NCI-H2196 treated with DMSO at 0.1 percent for 48 hours (cell line): ENCODE measurements around the gene CIPC.

Experiments
- DNase-seq: peaks from one replicate; lab custom pipeline; 2025; ENCODE audit not compliant: unreplicated experiment; lab: John Stamatoyannopoulos, UW

Gene CIPC

DNA sequence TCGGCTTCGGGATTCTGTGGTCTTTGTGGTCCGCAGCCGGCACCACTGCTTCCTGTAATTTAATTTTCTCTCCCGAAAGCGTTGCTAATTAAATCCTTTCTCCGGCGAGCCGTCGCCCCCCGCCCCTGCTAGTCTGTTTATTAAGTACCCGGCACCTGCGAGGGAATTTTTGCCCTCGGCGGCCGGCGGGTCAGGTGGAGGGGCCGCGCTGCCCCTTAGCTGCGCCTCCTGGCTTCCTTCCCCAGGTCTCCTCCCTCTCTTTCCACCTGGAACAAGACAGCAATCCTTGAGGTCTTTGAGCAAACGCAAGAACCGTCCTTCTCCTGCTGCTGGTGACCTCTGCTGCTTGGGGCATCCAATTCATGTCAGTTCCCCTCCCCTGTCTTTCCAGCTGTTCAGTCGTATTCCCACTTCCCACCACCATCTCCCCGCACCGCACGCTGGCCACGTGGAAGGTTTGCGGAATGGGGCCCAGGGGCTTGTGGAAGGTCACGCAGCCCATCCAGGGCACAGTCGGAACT lies 27.3 kb downstream of the CIPC start:
- DNase-seq, result no peak

DNA sequence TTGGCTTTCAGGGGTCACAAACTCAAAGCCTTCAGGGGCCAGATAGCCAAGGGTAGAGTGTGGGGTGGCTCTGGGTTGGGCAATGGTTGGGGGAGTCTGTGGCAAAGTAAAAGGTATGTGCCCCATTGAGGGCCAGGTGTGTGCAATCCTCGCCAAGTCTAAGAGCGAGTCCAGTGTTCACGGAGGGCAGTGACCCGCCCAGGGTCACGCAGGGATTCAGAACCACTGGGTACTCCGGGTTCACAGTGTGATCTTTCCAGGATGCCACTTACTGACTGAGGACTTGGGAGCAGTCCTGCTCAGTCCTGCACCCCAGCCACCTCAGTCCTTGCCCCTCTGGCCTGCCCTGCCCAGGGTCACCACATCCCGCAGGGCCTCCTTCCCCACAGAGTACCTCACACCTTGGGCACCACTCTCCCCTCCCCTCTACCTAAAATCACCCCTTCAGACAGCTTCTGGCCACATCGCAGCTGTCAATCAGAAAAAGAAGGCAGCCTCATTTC lies 27.8 kb downstream of the CIPC start:
- no peak for DNase-seq

DNA sequence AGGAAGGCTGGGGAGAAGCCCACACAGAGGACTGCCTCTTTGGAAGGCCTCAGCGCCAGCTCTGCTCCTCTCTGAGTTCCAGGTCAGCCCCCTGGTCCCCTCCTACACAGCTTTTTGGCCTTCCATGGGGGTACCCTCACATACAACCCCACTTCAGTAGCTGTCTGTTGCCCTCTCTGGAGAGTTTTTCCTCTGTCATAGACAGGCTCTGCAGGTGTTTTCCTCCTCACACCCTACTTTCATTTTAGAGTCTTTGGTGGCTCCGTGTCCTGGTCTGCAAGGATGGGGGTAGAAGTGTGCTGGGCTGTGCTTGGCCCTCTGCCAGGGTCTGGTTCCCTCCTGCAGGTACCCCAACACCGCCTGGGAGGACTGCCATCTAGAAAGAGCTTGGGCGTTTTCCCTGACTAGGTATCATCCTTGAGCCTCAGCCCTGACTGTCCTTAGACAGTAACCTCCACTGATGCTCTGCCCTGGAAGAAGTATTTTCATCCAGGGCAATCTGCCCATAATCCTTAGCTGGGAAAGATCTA lies 28.5 kb downstream of the CIPC start:
- DNase-seq, result no peak

- peak; percentile 37 for DNase-seq
Measured at GRCh38 chr14:77128414-77128891, 30.4 kb downstream of the CIPC start.

DNA sequence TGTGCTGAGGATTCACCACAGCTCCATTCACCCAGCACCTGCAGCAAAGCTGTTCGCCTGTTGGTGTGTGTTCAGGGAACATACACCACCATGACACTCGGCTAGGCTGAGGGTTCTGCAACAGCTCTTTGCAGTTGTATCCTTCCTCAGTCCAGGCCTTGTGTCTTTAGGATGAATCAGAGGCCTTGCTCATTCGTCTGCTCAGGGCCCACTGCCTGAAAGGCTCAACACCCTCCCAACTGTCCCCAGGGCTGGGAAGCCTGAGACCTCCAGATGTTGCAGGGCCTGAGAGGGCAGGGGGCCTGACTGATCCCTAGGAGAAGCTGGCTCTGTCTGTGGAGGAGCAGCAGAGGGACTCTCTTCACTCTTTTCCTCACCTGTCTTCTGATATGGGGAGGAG lies 32.3 kb downstream of the CIPC start:
- DNase-seq, result no peak

DNA sequence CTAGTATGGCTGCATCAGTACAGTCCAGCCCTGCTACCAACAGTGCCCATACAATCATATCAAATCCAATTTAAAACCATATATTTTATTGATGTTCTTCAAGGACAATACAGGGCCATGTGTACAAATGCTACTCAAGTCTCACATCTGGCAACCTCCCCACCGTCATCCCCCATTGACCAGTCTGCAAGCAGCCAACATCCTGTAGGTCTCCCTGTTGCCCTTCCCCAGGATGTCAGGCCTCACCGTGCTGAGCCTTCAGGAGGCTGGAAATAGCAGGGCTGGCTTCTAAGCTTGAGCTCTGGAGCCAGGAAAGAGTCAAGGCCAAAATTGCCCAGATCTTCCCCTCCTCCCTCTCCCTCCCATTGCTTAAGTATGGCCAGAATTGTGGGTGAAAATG lies 33.1 kb downstream of the CIPC start:
- no peak for DNase-seq

DNA sequence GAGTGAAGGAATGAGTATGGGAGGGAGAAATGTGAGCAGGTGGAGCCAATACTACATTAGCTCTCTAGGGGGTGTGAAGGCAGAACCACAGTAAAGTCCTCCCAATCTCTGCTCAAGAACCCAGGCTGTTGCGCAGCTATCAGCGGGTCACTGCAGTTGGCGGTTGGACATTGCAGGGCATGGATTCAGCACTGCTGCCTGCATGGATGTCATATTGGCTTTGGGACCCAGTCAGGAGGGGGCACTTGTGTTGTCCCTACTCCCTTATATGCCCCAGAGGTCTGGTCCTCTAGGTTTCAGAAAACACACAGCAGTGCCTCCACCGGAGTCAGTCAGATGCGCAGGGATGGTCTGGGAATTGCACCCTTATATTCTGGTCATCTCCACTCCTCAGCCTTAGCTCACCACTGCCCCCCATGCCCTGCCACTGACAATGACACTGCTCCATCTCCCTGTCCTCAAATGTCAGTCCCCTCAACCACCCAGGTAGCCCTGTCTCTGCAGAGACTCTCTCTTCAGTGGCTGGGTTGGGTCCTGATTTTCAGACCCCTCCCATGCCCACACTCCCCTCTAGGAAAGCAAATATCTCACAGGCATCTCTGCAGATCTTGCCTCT lies 33.9 kb downstream of the CIPC start:
- DNase-seq, result no peak

DNA sequence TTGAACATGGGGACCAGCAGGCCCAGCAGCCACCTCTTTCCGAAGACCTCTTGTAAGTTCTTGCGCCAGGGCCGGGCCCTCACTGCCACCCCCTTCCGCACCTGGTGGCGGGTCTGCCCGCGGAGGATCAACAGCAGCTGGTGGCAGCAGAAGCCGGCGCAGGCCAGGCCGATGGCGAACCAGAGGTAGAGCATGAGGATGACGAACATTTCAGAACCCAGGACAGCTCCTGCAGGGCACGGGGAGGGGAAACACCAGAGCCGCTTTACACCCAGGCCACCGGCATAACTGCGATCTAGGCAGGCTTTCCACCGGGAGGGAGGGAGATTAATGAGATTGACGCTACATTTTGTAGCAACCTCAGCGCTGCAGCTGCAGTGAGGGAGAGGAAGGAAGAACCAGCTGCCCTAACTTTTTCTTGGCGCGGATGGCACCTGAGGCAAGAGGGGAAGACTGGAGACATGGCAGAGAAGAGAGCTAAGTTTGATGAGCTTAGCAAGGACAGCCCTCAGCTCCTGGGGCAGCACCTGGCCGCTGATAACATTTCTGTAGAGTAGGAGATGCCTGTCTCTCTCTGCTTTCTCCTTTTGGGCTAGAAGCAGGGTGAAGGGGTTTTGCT lies 35.8 kb downstream of the CIPC start:
- DNase-seq, result no peak

DNA sequence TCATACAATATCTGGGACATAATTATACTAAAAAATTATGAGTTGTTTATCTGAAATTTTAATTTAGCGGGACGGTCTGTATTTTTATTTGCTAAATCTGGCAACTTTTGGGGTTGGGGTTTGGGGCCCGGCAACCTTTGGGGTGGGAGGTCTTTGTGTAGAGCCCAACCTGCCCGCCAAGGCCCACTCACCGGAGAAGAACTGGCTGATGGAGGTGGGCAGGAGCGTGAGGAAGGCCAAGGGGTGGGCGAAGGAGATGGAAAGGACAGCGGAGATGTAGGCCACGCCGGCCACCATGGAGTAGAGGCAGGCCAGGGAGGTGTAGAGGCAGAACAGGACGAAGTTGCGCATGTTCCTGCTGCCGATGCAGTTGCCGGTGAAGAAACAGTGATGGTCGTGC lies 41.0 kb downstream of the CIPC start:
- no peak for DNase-seq

DNA sequence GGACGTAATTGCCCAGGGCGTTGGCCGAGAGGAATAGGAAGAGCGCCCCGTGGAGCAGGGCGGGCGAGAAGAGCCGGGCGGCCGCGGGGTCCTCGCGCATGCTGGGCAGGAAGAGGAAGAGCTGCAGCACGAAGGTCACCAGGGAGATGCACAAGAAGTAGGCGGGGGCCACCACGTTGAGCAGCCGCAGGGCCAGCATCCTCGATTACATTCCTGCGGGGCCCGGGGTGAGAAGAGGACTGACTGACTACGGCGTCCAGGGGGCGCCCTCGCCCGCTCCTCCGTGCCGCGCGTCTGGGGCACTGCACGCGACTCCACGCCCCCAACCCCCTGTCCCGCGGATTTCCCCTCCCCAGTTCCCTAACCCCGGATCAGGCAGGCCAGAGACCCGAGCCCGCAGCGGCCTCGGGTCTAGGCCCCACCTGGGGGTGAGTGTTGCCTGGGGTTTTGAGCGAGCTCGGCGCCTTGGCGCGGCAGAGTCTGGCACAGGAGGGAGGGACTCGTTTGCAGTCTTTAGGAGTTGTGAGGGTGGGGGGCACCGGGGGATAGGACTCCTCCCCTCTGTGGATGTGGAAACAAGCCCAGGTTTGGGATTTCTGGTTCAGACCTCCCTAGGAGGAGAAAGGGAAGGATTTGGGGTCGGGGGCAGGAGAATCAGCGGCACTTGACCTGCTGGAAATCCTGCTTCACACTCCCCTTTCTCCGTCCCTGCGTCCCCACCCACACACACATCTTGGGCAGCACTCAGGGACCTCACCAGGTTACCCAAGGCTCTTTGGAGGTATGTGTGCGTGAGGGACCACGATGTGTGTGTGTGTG lies 41.7 kb downstream of the CIPC start:
- peak; percentile 33 for DNase-seq

DNA sequence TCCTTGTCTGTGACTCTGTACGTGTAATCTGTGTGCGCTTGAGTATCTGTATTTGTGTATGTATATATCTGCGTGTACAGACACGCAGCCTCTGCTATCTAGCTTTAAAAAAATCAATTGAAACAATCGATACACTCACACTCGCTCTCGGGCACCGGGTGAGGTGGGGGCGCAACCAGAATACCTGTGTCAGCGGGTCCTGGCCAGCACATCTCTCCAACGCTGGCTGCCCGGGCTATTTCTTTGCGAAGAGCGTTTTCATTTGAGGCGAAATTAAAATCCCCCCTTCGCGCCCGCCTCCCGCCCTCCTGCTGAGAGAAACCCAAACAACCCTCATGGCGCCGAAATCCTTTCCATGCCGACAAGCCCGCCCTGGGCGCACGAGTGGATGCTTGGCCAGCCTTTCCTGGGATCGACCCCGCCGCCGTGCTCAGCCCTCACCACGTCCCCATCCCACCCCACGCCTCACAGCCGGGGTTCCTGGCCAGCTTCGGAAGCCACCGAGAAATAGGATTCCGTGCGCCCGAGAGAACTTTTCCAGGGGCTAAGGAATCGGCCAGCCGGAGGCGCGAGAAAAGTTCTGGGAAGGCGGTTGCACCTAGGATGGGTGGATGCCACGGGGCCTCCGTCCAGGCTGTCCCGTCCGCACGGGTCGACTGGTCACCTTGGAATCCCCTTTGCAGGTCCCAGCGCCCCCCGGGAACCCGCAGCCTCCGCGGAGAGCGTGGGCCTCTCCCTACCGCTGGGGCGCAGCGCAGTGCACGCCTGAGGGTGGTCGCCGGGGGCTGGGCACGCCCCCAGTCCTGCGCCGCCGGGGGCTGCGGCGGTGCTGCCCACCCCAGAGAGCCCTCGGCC lies 42.5 kb downstream of the CIPC start:
- no peak for DNase-seq

DNA sequence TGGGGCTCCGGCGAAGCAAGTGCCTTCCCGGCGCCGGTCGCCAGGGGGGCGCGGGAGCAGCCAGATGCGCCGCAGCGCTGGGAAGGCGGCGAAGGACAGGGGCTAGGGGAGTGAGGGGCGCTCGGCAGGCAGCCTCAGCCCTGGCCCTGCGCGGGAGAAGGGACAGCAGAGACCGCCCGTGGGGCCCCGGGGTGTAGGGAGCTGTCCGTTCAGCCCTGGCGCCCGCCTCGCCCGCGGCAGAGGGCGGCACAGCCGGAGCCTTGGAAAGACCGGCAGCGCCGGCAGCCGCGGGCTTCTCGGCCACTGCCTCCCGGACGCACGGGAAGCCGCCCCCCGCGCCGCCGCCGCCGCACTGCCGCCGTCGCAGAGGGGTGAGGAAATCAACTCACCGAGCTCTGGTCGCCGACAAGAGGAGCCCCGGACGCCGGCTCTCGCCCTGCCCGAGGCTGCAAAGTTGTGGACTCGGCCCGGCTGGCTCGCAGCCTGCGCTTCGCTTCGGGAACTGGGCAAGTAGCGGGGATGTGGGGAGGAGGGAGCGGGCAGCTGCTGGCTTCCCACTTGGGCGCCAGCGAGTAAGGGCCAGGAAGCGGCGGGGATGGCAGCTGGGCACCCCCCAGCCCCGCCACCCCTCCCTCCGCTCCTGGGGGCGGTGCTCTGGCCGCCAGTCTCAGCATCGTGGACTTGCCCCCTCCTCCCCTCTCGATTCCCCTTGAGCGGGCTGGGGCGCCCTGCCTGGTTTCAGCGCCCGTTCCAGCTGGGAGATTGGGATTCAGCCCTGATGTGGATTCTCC lies 43.4 kb downstream of the CIPC start, which contains the start of gene ZDHHC22:
Gene ZDHHC22, minus strand, starts transcription at position 578 of the 791 bp plus-strand sequence. CDS start 2,053 bp downstream, outside the sequence.
- peak; percentile 60 for DNase-seq

DNA sequence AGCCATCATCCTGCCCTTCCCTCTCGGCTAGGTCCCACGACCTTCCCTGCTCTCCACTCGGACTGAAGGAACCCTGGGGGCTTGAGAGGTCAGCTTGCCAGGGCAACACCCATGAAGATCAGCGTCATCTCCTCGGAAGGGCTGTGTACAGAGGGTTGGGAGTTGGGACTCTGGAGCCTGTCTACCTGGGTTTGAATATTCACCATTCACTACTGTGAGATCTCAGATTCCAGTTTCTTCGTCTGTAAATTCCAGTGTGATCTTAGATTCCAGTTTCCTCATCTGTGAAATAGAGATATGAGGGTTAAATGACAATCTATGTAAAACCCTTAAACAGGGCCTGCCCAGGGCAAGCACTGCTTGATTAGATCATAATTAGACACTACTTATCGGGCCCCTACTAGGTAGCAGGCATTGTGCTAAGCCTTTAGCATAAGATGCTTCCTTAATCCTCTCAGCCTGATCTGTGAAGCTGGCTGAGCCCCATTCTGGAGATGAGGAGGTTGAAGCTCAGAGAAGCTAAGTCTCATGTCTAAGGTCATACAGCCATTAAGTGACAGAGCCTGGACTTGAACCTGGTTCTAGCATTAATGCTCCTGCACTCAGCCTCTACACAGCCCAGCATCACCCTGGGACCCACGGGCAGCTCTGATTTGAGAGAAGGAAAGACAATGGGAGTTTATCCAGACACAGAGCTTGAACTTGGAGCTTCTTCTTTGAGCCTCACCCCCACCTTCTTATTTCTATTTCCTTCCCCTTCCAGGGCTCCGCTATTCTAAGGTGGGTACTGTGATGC lies 44.1 kb downstream of the CIPC start:
- DNase-seq, result no peak

GRCh38 chr14:77143071-77143470 lies 45.0 kb downstream of the CIPC start:
- DNase-seq, result no peak

- DNase-seq, result no peak
Measured at GRCh38 chr14:77144412-77145115, 46.5 kb downstream of the CIPC start.

- no peak for DNase-seq
Measured at GRCh38 chr14:77145975-77146740, 48.1 kb downstream of the CIPC start.

DNA sequence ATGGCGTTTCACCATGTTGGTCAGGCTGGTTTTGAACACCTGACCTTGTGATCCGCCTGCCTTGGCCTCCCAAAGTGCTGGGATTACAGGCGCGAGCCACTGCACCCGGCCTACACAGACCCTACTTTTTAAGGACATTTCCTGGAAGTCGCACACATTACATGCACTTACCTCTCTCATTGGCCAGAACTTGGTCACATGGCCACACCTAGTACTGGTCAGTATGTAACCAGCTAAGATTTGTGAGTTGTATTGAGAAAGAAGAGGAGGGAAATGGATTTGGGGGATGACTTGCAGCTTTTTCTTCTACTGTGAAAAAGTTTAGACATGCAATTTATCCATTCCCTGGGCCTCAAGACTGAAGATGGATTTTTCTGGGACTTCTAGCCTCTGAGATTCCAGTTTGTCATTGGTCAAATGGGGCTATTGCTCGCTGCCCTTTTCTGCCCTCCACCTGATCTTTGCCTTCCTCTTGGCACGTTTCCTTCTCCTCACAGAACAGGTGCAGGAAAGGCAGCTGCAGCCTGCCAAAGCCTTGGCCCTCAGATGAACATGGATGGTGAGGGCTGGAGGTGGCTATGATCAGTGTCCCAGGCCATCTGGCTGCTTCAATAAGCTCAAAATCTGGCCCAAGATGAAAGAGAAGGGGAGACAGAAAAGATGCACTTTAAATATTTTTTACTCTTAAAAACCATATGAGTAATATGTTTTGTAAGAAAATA lies 50.6 kb downstream of the CIPC start:
- peak; percentile 87 for DNase-seq
